C4-2B (cell line): ENCODE measurements around the gene THBS1.

ENCODE experiments used
- H3K27ac ChIP-seq: fragments of 450-650 bp; 2 replicates; pipeline ENCODE4 v1.5.1; 2017
- CTCF ChIP-seq: fragments of 450-650 bp; conservative IDR thresholded peaks from 2 replicates; pipeline ENCODE4 v1.5.1; 2017; ENCODE audit warnings: mild to moderate bottlenecking
- ZFX ChIP-seq: fragments of 450-650 bp; IDR thresholded peaks from 2 replicates; pipeline ENCODE4 v1.6.1; 2017

Gene THBS1

GRCh38 chr15:39573844-39574243 lies 7.0 kb upstream of the THBS1 start:
- no peak overlapping the region for H3K27ac ChIP-seq
- TF ChIP-seq CTCF (no peak), ZFX (no peak)

- H3K27ac ChIP-seq: peak overlapping the region; percentile 80
- TF ChIP-seq ZFX (no peak), CTCF (no peak)
These were observed 6.5 kb upstream of the THBS1 start for GRCh38 chr15:39574427-39574826.

- TF ChIP-seq ZFX: no peak
- peak; percentile 9; the same call in 1 of the 2 replicates for TF ChIP-seq CTCF
- H3K27ac ChIP-seq: peak overlapping the region; percentile 80
These were observed 5.7 kb upstream of the THBS1 start for GRCh38 chr15:39575180-39575579.

GRCh38 chr15:39578851-39579486 lies 1.9 kb upstream of the THBS1 start:
- no peak overlapping the region for H3K27ac ChIP-seq

GRCh38 chr15:39579487-39580116 lies 1.3 kb upstream of the THBS1 start:
- no peak for TF ChIP-seq CTCF
- TF ChIP-seq ZFX: no peak
- H3K27ac ChIP-seq: peak overlapping the region; percentile 70

More at GRCh38 chr15:39578851-39579486, 1.9 kb upstream of the THBS1 start:
- TF ChIP-seq ZFX (no peak), CTCF (no peak)

GRCh38 chr15:39580117-39580484 lies 778 bp upstream of the THBS1 start:
- H3K27ac ChIP-seq: peak overlapping the region; percentile 70
- peak; percentile 86 for TF ChIP-seq CTCF
- no peak for TF ChIP-seq ZFX

- H3K27ac ChIP-seq: peak overlapping the region; percentile 70
- no peak for TF ChIP-seq CTCF
- no peak for TF ChIP-seq ZFX
These were observed 438 bp downstream of the THBS1 start for GRCh38 chr15:39581242-39581792.
